Subcutaneous abdominal adipose tissue (tissue), 5 donors: ENCODE data around the gene CRISPLD2.

Experiments used
- H3K27ac ChIP-seq: one replicate; pipeline ENCODE4 v1.7.0; 2013; ENCODE audit warnings: low read depth, mild to moderate bottlenecking, inconsistent platforms, low read length, moderate library complexity
- H3K27me3 ChIP-seq, 5 donors: one replicate each; pipeline ENCODE4 v1.7.0; 2013; ENCODE audit warnings: low read length in 5 of 5, inconsistent platforms in 1 of 5; ENCODE audit not compliant: control insufficient read depth in 5 of 5, insufficient read depth in 4 of 5
- H3K36me3 ChIP-seq, 5 donors: one replicate each; pipeline ENCODE4 v1.7.0; 2013; ENCODE audit warnings: low read length in 5 of 5; ENCODE audit not compliant: control insufficient read depth in 5 of 5, insufficient read depth in 5 of 5
- H3K4me1 ChIP-seq, 5 donors: one replicate each; pipeline ENCODE4 v1.7.0; 2013; ENCODE audit warnings: low read length in 5 of 5, mild to moderate bottlenecking in 3 of 5, moderate library complexity in 1 of 5; ENCODE audit not compliant: control insufficient read depth in 5 of 5, insufficient read depth in 5 of 5
- H3K4me3 ChIP-seq, 5 donors: one replicate each; pipeline ENCODE4 v1.7.0; 2013; ENCODE audit warnings: low read length in 5 of 5, low read depth in 1 of 5
- H3K9ac ChIP-seq, 5 donors: one replicate each; pipeline ENCODE4 v1.7.0; 2013; ENCODE audit warnings: low read length in 5 of 5, mild to moderate bottlenecking in 4 of 5, moderate library complexity in 3 of 5
- H3K9me3 ChIP-seq, 5 donors: one replicate each; pipeline ENCODE4 v1.7.0; 2013; ENCODE audit warnings: low read length in 5 of 5; ENCODE audit not compliant: control insufficient read depth in 5 of 5
- donor health status: healthy.
- donor health status: healthy.
- donor health status: healthy.
- donor health status: healthy.
- donor health status: healthy.

Gene CRISPLD2

GRCh38 chr16:84820771-84821170 lies 986 bp downstream of the CRISPLD2 start:
- H3K9ac ChIP-seq, result peak overlapping the region in 1 of 5 donors; percentile 41
- H3K27ac ChIP-seq, result no peak overlapping the region
- peak overlapping the region; percentile 61 to 82 (median 68) for H3K4me3 ChIP-seq
- H3K4me1 ChIP-seq, result peaks cover 5 to 33% (median 25%) of the 10 kb centered on the region in 5 donors
- H3K9me3 ChIP-seq, result no peaks in the 10 kb centered on the region
- H3K27me3 ChIP-seq, result peaks cover 13 to 44% (median 16%) of the 10 kb centered on the region in 5 donors
- H3K36me3 ChIP-seq, result no peaks in the 10 kb centered on the region

GRCh38 chr16:84821179-84821578 lies 1.4 kb downstream of the CRISPLD2 start:
- Histone ChIP-seq H3K27ac (no peak overlapping the region), H3K4me3 (peak overlapping the region; percentile 61 to 82 (median 68)), H3K9me3 (no peaks in the 10 kb centered on the region), H3K4me1 (peaks cover 5 to 33% (median 25%) of the 10 kb centered on the region in 5 donors), H3K9ac (peak overlapping the region in 1 of 5 donors; percentile 41), H3K36me3 (no peaks in the 10 kb centered on the region), H3K27me3 (peaks cover 14 to 45% (median 16%) of the 10 kb centered on the region in 5 donors)

GRCh38 chr16:84821728-84822689 lies 2.2 kb downstream of the CRISPLD2 start:
- Histone ChIP-seq H3K36me3 (no peaks in the 10 kb centered on the region), H3K4me1 (peaks cover 5 to 33% (median 26%) of the 10 kb centered on the region in 5 donors), H3K4me3 (peak overlapping the region in 4 of 5 donors; percentile 65 to 82 (median 75)), H3K9me3 (no peaks in the 10 kb centered on the region), H3K9ac (no peak overlapping the region), H3K27me3 (peaks cover 14 to 48% (median 17%) of the 10 kb centered on the region in 5 donors), H3K27ac (no peak overlapping the region)

DNA sequence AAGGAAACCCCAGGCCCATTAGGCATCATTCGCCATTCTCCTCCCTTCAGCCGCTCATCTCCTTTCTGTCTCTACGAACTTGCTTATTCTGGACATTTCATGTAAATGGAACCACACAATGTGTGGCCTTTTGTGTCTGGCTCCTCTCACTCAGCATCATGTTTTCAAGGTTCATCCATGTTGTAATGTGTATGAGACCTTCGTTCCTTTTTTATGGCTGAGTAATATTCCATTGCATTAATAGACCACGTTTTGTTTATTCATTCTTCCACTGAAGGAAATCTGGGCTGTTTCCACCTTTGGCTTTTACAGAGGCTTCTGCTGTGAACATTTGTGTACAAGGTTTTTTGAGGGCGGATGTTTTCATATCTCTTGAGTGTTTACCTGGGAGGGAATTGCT lies 3.2 kb downstream of the CRISPLD2 start:
- no peaks in the 10 kb centered on the region for H3K36me3 ChIP-seq
- H3K4me1 ChIP-seq, result peaks cover 5 to 36% (median 26%) of the 10 kb centered on the region in 5 donors
- no peaks in the 10 kb centered on the region for H3K9me3 ChIP-seq
- H3K27me3 ChIP-seq, result peaks cover 14 to 48% (median 17%) of the 10 kb centered on the region in 5 donors
- no peak overlapping the region for H3K9ac ChIP-seq
- peak overlapping the region in 3 of 5 donors; percentile 15 to 82 (median 27) for H3K4me3 ChIP-seq
- H3K27ac ChIP-seq, result peak overlapping the region; percentile 2

DNA sequence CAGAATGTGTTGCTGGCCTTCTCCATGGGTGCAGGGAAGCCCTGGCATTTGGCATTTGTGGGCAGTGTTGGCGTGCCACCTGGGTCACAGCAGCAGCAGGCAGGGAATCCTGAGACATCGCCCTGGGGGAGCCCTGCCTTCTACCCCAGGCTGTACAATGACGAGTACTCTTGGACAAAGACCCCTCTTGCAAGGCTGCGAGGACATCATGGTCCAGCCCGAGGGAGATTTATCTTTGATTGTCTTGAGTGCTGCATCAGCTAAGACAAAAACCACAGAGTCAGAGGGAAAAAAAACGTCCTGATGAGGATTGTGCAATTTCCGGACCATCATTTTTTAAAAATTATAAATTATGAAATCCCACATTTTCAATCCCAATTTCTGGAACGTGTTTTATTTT lies 3.7 kb downstream of the CRISPLD2 start:
- Histone ChIP-seq H3K9ac (no peak overlapping the region), H3K9me3 (no peaks in the 10 kb centered on the region), H3K27me3 (peaks cover 14 to 48% (median 17%) of the 10 kb centered on the region in 5 donors), H3K4me1 (peaks cover 5 to 36% (median 26%) of the 10 kb centered on the region in 5 donors), H3K4me3 (no peak overlapping the region), H3K27ac (peak overlapping the region; percentile 2), H3K36me3 (no peaks in the 10 kb centered on the region)

DNA sequence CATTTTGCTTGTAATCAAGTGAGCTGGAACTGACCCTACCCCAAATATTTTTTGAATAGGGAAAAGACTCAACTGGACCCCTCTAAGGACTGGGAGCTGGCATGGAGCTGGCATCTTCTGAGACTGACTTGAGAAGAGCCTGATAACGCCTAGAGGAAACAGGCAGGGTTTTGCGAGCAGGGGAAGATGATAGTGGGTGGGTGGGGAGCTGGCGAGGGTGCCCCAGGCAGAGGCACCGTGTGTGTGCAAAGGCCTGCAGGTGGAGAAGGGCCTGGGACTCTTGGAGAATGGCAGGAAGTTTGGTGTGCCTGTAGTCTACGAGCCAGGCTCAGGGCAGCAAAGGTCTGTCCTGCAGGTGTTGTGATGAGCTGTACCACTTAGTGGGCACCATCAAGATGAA lies 4.1 kb downstream of the CRISPLD2 start:
- peaks cover 5 to 39% (median 29%) of the 10 kb centered on the region in 5 donors for H3K4me1 ChIP-seq
- no peaks in the 10 kb centered on the region for H3K36me3 ChIP-seq
- H3K27ac ChIP-seq, result peak overlapping the region; percentile 30
- H3K4me3 ChIP-seq, result no peak overlapping the region
- peaks cover 14 to 45% (median 17%) of the 10 kb centered on the region in 5 donors for H3K27me3 ChIP-seq
- H3K9me3 ChIP-seq, result no peaks in the 10 kb centered on the region
- H3K9ac ChIP-seq, result no peak overlapping the region

DNA sequence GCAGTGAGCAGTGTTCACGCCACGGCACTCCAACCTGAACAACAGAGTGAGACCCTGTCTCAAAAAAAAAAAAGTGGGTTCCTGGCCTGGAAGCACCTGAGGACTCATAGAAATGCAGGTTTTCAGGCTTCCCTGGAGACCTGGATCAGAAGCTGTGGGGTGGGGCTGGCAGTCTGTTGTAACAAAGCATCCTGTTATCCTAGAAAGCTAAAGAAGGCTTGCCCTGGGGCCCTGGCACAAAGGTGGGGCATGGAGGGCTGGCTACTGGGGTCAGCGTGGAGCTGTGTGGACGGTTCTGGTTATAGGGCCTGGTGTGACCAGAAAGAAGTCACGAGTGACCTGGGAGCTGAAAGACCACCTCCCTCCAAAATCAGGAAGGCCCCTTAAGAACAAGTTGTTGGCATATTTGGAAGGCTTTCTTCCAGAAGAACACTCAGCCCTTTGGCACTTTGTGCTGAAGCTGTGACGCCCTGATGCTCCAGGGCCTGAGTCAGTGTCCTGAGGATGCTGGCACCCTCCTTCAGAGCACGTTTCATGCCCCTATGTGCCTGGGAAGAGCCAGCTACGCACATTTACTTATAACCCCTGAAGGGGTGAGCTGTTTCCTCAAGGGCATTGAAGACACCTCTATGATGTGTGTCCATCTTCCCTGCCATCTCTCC lies 6.2 kb downstream of the CRISPLD2 start:
- H3K27me3 ChIP-seq, result peaks cover 4 to 29% (median 11%) of the 10 kb centered on the region in 5 donors
- no peak overlapping the region for H3K4me3 ChIP-seq
- peaks cover 3 to 29% (median 24%) of the 10 kb centered on the region in 5 donors for H3K4me1 ChIP-seq
- no peak overlapping the region for H3K27ac ChIP-seq
- H3K36me3 ChIP-seq, result no peaks in the 10 kb centered on the region
- H3K9me3 ChIP-seq, result no peaks in the 10 kb centered on the region
- no peak overlapping the region for H3K9ac ChIP-seq

DNA sequence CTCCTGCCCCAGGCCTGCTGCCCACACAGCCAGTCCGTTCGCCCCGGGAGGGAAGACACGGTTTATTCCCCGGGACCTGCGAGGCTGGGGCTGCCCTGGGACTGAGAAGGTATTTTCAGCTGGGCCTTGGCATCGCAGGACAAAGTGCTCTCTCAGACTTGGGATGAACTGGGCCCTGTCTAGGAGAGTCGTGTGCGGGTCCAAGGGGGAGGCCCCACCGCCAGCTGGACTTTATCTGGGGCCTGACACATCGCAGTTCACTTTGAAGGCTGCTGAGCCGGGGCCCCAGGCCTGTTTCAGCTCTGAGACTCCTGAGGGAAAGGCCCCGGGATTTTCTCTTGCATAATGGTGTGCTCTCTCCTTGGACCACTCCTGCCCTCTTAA lies 6.8 kb downstream of the CRISPLD2 start:
- Histone ChIP-seq H3K4me3 (no peak overlapping the region), H3K9ac (no peak overlapping the region), H3K27me3 (peaks cover 0 to 23% (median 7%) of the 10 kb centered on the region in 5 donors), H3K27ac (no peak overlapping the region), H3K36me3 (no peaks in the 10 kb centered on the region), H3K4me1 (peaks cover 3 to 25% (median 20%) of the 10 kb centered on the region in 5 donors), H3K9me3 (no peaks in the 10 kb centered on the region)

GRCh38 chr16:84827131-84827574 lies 7.4 kb downstream of the CRISPLD2 start:
- no peaks in the 10 kb centered on the region for H3K36me3 ChIP-seq
- H3K9ac ChIP-seq, result no peak overlapping the region
- peaks cover 3 to 31% (median 19%) of the 10 kb centered on the region in 5 donors for H3K4me1 ChIP-seq
- peaks cover 0 to 18% (median 7%) of the 10 kb centered on the region in 5 donors for H3K27me3 ChIP-seq
- H3K27ac ChIP-seq, result no peak overlapping the region
- no peak overlapping the region for H3K4me3 ChIP-seq
- H3K9me3 ChIP-seq, result no peaks in the 10 kb centered on the region
